ENCODE data around the gene PPME1.

- no peak for TF ChIP-seq EZH2 (IDR thresholded peaks at IDR 0.05; ENCODE audit: insufficient read depth, poor library complexity, severe bottlenecking)
- no peak for TF ChIP-seq EZH2phosphoT487 (IDR thresholded peaks at IDR 0.05; ENCODE audit: insufficient read depth, low read depth)
These were observed 38.3 kb upstream of the PPME1 start for GRCh38 chr11:74132833-74133232.
